ENCODE measurements around the gene TEK.
"Not testable (repeated sequence)": the region's sequence is repeated elsewhere in the genome, so short reads cannot be mapped to it uniquely, and the experiment has no call there.

The TEK gene

GRCh38 chr9:27108981-27109541, at the start of gene TEK:
Gene TEK (plus strand): TSS chr9:27109225. CDS start chr9:27109591, 366 bp downstream.
- DNase-seq (ENCODE audit: low read depth, low spot score), result peak; percentile 58

- DNase-seq (ENCODE audit: low read depth, low spot score), result no peak
Measured at GRCh38 chr9:27059412-27059811, 49.6 kb upstream of the TEK start.

GRCh38 chr9:27059907-27060306, 49.1 kb upstream of the TEK start:
- no peak for DNase-seq (ENCODE audit: low read depth, low spot score)

GRCh38 chr9:27065288-27065687, 43.7 kb upstream of the TEK start:
- DNase-seq (ENCODE audit: low read depth, low spot score), result no peak

- DNase-seq (ENCODE audit: low read depth, low spot score), result no peak
Measured at GRCh38 chr9:27073841-27074728, 34.9 kb upstream of the TEK start.

- DNase-seq (ENCODE audit: low read depth, low spot score), result no peak
Measured at GRCh38 chr9:27078685-27079084, 30.3 kb upstream of the TEK start.

- DNase-seq (ENCODE audit: low read depth, low spot score), result no peak
Measured at GRCh38 chr9:27085456-27085855, 23.6 kb upstream of the TEK start.

- DNase-seq (ENCODE audit: low read depth, low spot score), result no peak
Measured at GRCh38 chr9:27086818-27087680, 22.0 kb upstream of the TEK start.

GRCh38 chr9:27088981-27089380, 20.0 kb upstream of the TEK start:
- no peak for DNase-seq (ENCODE audit: low read depth, low spot score)

GRCh38 chr9:27089706-27090105, 19.3 kb upstream of the TEK start:
- no peak for DNase-seq (ENCODE audit: low read depth, low spot score)

- no peak for DNase-seq (ENCODE audit: low read depth, low spot score)
Measured at GRCh38 chr9:27090231-27090630, 18.8 kb upstream of the TEK start.

- no peak for DNase-seq (ENCODE audit: low read depth, low spot score)
Measured at GRCh38 chr9:27090711-27091110, 18.3 kb upstream of the TEK start.

- DNase-seq (ENCODE audit: low read depth, low spot score), result not testable (repeated sequence)
Measured at GRCh38 chr9:27092496-27092895, 16.5 kb upstream of the TEK start.

GRCh38 chr9:27093384-27094067, 15.5 kb upstream of the TEK start:
- DNase-seq (ENCODE audit: low read depth, low spot score), result not testable (repeated sequence)

GRCh38 chr9:27094640-27095298, 14.3 kb upstream of the TEK start:
- DNase-seq (ENCODE audit: low read depth, low spot score), result no peak

GRCh38 chr9:27107241-27107640, 1.8 kb upstream of the TEK start:
- no peak for DNase-seq (ENCODE audit: low read depth, low spot score)

GRCh38 chr9:27109621-27110020, 596 bp downstream of the TEK start:
- no peak for DNase-seq (ENCODE audit: low read depth, low spot score)

- DNase-seq (ENCODE audit: low read depth, low spot score), result no peak
Measured at GRCh38 chr9:27110181-27110580, 1.2 kb downstream of the TEK start.

- DNase-seq (ENCODE audit: low read depth, low spot score), result no peak
Measured at GRCh38 chr9:27112235-27112634, 3.2 kb downstream of the TEK start.

- DNase-seq (ENCODE audit: low read depth, low spot score), result peak; percentile 23
Measured at GRCh38 chr9:27117489-27118135, 8.6 kb downstream of the TEK start.

- no peak for DNase-seq (ENCODE audit: low read depth, low spot score)
Measured at GRCh38 chr9:27118916-27119315, 9.9 kb downstream of the TEK start.
